ENCODE data around the gene VEPH1.

GRCh38 chr3:157529085-157529484, 25.9 kb upstream of the VEPH1 start:
- no peak for TF ChIP-seq POLR2A (IDR thresholded peaks at IDR 0.05)
- no peak for TF ChIP-seq CTCF (IDR thresholded peaks at IDR 0.05)

Data from body of pancreas (tissue), 4 donors.